Hepatic stellate cell (primary cell): ENCODE measurements around the gene RDH14.
A peak's percentile ranks its signal among the peaks of the same experiment; 100 is the strongest.

Experiments
- DNase-seq: peaks from one replicate; pipeline ENCODE4 v3.0.0; 2011; ENCODE audit warnings: low spot score

Gene RDH14, protein sequence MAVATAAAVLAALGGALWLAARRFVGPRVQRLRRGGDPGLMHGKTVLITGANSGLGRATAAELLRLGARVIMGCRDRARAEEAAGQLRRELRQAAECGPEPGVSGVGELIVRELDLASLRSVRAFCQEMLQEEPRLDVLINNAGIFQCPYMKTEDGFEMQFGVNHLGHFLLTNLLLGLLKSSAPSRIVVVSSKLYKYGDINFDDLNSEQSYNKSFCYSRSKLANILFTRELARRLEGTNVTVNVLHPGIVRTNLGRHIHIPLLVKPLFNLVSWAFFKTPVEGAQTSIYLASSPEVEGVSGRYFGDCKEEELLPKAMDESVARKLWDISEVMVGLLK

DNA sequence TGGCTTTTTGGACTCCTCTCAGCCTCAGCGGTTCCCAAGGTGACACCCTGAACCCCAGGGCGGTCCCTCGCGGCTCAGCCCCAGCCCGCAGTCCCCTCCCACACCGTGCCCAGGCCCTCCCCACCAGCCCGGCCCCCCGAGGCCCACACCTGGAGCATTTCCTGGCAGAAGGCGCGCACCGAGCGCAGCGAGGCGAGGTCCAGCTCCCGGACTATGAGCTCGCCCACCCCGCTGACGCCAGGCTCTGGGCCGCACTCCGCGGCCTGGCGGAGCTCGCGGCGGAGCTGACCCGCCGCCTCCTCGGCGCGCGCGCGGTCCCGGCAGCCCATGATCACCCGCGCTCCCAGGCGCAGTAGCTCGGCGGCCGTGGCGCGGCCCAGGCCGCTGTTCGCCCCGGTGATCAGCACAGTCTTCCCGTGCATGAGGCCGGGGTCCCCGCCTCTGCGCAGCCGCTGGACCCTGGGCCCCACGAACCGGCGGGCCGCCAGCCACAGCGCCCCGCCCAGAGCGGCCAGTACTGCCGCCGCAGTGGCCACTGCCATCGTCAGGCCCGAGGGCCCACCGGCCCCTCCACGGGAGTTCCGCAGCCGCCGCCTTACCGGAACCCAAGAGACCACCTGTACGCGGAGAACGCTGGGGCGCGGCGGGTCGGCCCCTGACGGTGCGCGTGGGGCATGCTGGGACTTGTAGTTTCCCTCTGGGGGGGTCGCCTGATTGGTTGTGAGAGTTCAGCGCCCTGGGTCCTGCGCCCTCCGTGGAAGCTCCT is at the start of gene RDH14:
RDH14 (minus strand) TSS at position 623 of the 766 bp plus-strand sequence; CDS start at position 542, 81 bp downstream.
- DNase-seq = peak; percentile 79

DNA sequence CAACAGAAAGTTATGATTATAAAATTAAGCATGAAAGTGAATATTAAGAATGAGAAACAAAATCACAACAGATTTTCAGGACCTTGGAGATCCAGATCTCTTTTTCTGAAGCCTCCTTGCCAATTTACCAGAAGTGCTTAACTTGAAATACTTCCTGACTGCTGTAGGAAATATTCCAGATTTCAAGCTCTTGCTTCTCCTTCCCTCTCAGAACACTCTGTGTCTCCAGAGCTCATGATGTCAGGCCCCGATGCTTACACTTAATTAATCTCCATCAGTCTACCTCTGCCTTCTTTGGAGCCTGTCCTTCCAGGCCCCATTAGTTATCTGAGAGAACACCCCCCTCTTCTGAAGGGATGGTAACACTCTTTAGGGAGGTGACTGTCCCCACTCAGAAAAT is 49.6 kb upstream of the RDH14 start:
- no peak for DNase-seq

DNA sequence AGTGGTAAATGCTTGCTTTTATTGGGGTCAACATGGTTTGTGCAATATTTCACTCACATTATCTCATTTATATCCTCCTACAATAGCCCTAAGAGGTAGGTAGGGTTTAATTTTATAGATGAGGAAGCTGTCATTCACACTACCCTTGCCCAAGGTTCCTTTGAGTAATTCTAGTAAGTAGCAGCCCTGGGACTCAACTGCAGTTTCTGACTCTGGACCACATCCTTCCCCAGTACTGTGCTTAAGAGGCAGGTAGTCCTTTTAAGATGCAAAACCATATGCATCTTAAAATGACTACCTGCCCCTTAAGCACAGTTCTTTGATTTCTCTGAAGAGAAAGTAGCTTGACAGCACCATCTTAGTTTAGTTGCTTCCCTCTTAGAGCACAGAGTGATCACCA is 44.7 kb upstream of the RDH14 start:
- DNase-seq = no peak

- DNase-seq = no peak
These were observed 44.1 kb upstream of the RDH14 start for GRCh38 chr2:18604531-18604885.

DNA sequence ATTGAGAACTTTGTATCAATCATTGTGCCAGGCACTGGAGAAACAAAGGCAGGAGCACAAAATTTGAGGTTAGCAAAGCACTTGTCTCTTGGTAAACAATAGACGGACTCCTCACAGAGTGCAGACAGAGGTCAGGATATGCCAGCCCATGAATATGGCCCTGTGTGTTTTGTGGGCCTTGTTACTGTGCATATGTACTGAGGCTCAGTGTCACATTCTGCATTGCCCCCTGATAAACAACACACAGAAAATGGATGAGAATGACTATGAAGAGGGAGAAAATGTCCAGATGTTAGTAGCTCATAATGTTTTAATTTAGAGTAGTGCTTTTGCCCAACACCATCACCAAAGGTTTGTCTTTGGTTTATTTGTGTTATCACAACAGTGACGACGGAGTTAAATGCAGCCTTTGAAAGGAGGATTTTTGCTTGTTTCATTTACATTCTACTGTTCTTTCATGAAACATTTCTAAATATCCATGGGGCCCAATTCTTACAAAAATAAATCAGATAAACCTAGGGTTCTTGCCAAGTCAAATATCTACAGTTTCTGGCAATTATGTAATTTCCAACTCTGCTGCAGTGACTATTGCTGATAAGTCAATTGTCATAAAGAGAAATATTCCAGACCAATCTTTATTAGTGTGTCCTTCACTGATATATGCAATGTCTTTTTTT is 43.5 kb upstream of the RDH14 start:
- DNase-seq = no peak

GRCh38 chr2:18602298-18602697 is 41.8 kb upstream of the RDH14 start:
- no peak for DNase-seq

- no peak for DNase-seq
These were observed 39.8 kb upstream of the RDH14 start for GRCh38 chr2:18600255-18600613.

GRCh38 chr2:18599509-18600254 is 39.2 kb upstream of the RDH14 start:
- no peak for DNase-seq

GRCh38 chr2:18598848-18599484 is 38.5 kb upstream of the RDH14 start:
- DNase-seq = no peak

GRCh38 chr2:18597618-18598017 is 37.2 kb upstream of the RDH14 start:
- no peak for DNase-seq

DNA sequence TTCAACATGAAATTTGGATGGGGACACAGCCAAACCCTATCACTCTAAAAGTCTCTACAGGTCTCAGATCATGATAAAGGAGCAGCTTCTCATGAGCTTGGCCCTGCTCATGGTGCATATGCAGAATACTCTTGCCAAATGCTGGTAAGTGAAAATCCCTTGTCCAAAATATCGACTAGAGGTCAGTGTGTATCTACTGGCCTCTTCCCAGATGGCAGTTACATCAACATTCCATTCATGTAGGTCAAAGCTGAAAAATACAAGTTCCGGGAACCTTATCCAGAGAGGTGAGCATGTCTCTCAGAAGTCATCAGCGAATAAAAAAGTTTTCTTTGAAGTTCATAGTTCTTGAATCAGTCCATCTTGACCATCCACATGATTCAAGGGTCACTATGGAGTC is 36.5 kb upstream of the RDH14 start:
- DNase-seq = no peak

- no peak for DNase-seq
These were observed 33.0 kb upstream of the RDH14 start for GRCh38 chr2:18593496-18593895.

GRCh38 chr2:18592372-18592771 is 31.9 kb upstream of the RDH14 start:
- DNase-seq = no peak

DNA sequence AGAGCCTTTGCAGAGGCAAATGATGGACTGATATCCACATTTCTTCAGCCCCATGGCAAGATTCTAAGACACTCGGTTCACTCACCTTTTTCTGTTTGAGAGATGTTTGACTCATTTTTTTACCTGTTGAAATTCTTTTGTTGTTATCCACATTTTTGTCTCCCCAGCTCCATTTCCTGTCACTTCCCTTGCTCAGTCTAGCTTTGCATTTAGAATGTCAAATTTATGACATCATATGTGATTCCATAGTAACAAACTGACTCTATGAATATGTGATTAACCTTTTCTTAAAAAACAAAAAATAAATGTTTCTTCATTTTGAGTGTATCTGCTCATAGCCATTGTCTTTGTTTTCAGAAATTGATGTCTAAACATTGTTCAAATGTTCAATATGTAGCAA is 28.9 kb upstream of the RDH14 start, which contains the start of gene NT5C1B:
NT5C1B (minus strand) TSS at position 216 of the 400 bp plus-strand sequence; CDS start at position 115, 101 bp downstream.
- DNase-seq = no peak

DNA sequence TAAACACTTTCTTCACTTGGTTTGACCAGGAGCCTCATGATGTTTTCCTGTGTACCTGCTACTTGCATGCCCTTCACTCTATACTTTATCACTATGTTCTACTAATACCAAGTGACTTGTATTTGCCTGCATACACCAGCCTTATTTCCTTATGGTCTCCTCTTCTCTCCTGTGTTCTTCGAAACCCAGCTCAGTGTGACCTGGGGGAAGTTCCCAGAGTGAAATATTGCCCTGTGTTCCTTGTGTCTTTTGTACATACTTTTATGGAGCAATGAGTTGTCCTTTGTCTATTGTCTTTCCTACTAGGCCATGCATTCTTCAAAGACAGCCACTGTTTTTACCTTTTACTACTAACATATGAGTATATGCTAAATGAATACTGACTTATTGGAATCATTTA is 28.3 kb upstream of the RDH14 start:
- DNase-seq = no peak

DNA sequence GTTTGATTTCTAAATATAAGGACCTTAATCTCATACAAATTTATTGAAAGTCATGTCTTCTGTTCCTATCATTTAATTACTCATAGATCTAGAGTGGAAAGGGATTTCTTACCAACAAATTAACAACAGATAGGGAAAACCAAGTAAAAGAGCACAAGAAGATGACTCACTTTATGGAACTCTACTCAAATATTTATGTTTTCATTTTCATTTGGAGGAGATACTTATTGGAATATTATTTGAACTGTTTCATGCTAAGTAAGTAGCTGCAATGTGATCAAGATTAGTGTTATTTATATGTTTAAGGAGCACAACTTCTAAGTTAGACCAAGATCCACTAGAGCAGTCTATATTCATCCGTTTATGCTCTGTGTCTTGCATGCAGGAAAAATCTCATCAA is 27.6 kb upstream of the RDH14 start:
- no peak for DNase-seq

- DNase-seq = no peak
These were observed 25.1 kb upstream of the RDH14 start for GRCh38 chr2:18585526-18585925.

DNA sequence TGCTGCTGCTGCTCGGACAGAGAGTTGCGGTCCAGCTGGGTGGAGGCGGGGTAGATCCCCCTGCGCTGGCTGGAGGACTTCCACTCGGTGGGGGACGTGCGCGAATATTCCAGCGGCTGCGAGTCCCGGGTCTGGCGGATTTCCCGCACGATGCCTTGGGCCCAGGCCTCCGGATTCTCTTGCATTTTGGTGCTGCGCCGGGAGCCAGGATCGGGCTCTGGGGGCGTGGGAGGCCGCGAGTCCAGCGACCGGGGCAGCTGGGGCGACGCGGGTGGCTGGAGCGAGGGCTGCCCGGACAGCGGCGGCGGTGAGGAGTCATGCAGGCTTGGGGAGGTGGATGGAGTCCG is 24.1 kb upstream of the RDH14 start:
- no peak for DNase-seq

GRCh38 chr2:18583905-18584607 is 23.6 kb upstream of the RDH14 start:
- DNase-seq = no peak

DNA sequence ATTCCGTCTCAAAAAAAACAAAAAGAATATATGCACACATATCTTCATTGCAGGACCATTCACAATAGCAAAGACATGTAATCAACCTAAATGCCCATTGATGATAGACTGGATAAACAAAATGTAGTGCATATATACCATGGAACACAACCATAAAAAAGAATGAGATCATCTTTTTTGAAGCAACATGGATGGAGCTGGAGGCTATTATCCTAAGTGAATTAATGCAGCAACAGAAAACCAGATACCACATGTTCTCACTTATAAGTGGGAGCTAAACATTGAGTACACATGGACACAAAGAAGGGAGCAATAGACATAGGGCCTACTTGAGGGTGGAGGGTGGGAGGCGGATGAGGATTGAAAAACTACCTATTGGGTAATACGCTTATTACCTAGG is 20.2 kb upstream of the RDH14 start:
- no peak for DNase-seq

GRCh38 chr2:18578033-18578432 is 17.6 kb upstream of the RDH14 start:
- no peak for DNase-seq
